GM12891 (cell line): ENCODE data around the gene SUPT20HL1.
A peak's percentile ranks its signal among the peaks of the same experiment; 100 is the strongest.
"Not testable (repeated sequence)": the region's sequence is repeated elsewhere in the genome, so short reads cannot be mapped to it uniquely, and the experiment has no call there.

Experiments used
- DNase-seq: peaks from one replicate; pipeline ENCODE4 v3.0.0; 2011; ENCODE audit warnings: low spot score; ENCODE audit not compliant: insufficient read length
- FAIRE-seq: peaks from 2 replicates; lab custom pipeline; 2011; peaks lifted over from hg19 to GRCh38; lab: Jason Lieb, UNC
- PAX5 ChIP-seq: IDR thresholded peaks from 2 replicates; pipeline ENCODE4 v1.6.1; 2011; ENCODE audit warnings: low read length, moderate library complexity, mild to moderate bottlenecking; ENCODE audit not compliant: insufficient read depth, severe bottlenecking
- POLR2A ChIP-seq: IDR thresholded peaks from 2 replicates; pipeline ENCODE4 v1.6.1; 2011; ENCODE audit warnings: low read depth, low read length, control low read depth
- POLR2AphosphoS5 ChIP-seq: IDR thresholded peaks from 2 replicates; pipeline ENCODE4 v1.6.1; 2011; ENCODE audit warnings: low read depth, low read length, control low read depth
- POU2F2 ChIP-seq: IDR thresholded peaks from 2 replicates; pipeline ENCODE4 v1.6.1; 2011; ENCODE audit warnings: low read depth, mild to moderate bottlenecking, control low read depth, low read length, moderate library complexity
- SPI1 ChIP-seq: IDR thresholded peaks from 2 replicates; pipeline ENCODE4 v1.6.1; 2011; ENCODE audit warnings: low read depth, low read length, control low read depth
- TAF1 ChIP-seq: IDR thresholded peaks from 2 replicates; pipeline ENCODE4 v1.6.1; 2011; ENCODE audit warnings: low read depth, low read length, control low read depth

Gene SUPT20HL1

GRCh38 chrX:24377911-24378468 lies 17.6 kb downstream of the SUPT20HL1 start:
- no peak for FAIRE-seq
- DNase-seq, result no peak
- no peak for TF ChIP-seq TAF1
- TF ChIP-seq POLR2A, result no peak
- TF ChIP-seq SPI1, result no peak
- no peak for TF ChIP-seq POLR2AphosphoS5
- TF ChIP-seq POU2F2, result no peak
- no peak for TF ChIP-seq PAX5

- no peak for FAIRE-seq
- no peak for TF ChIP-seq PAX5
- no peak for TF ChIP-seq TAF1
- no peak for TF ChIP-seq POU2F2
- TF ChIP-seq POLR2A, result no peak
- TF ChIP-seq SPI1, result no peak
- no peak for DNase-seq
These were observed 18.3 kb downstream of the SUPT20HL1 start for GRCh38 chrX:24378706-24379105.

- DNase-seq (no peak), FAIRE-seq (no peak)
- TF ChIP-seq POLR2AphosphoS5 (no peak), POLR2A (no peak), TAF1 (no peak), POU2F2 (no peak), PAX5 (no peak), SPI1 (no peak)
These were observed 20.1 kb downstream of the SUPT20HL1 start for GRCh38 chrX:24380262-24381187.

GRCh38 chrX:24382315-24382714 lies 21.9 kb downstream of the SUPT20HL1 start:
- not testable (repeated sequence) for FAIRE-seq

GRCh38 chrX:24387724-24388123 lies 27.3 kb downstream of the SUPT20HL1 start:
- DNase-seq (no peak), FAIRE-seq (no peak)
- TF ChIP-seq POLR2A (no peak), POU2F2 (no peak), POLR2AphosphoS5 (no peak), SPI1 (no peak), PAX5 (no peak), TAF1 (no peak)

More at GRCh38 chrX:24382315-24382714, 21.9 kb downstream of the SUPT20HL1 start:
- not testable (repeated sequence) for DNase-seq

GRCh38 chrX:24391389-24391788 lies 30.9 kb downstream of the SUPT20HL1 start:
- DNase-seq, result no peak
- no peak for FAIRE-seq
- TF ChIP-seq PAX5 (no peak), SPI1 (no peak), POU2F2 (no peak), POLR2AphosphoS5 (no peak), POLR2A (no peak), TAF1 (no peak)

GRCh38 chrX:24391843-24392242 lies 31.4 kb downstream of the SUPT20HL1 start:
- DNase-seq (no peak), FAIRE-seq (no peak)
- TF ChIP-seq TAF1, result no peak
- TF ChIP-seq POU2F2, result no peak
- no peak for TF ChIP-seq POLR2AphosphoS5

GRCh38 chrX:24392709-24393108 lies 32.3 kb downstream of the SUPT20HL1 start:
- no peak for FAIRE-seq

GRCh38 chrX:24395775-24396174 lies 35.3 kb downstream of the SUPT20HL1 start:
- peak; percentile 80 for FAIRE-seq
- TF ChIP-seq PAX5 (no peak), SPI1 (no peak), POU2F2 (no peak), TAF1 (no peak), POLR2A (no peak), POLR2AphosphoS5 (no peak)
- DNase-seq, result no peak

More at GRCh38 chrX:24392709-24393108, 32.3 kb downstream of the SUPT20HL1 start:
- DNase-seq, result no peak
- TF ChIP-seq SPI1 (no peak), POU2F2 (no peak), POLR2A (no peak), POLR2AphosphoS5 (no peak), PAX5 (no peak), TAF1 (no peak)
